ENCODE measurements around the gene ADIPOR1.

DNA sequence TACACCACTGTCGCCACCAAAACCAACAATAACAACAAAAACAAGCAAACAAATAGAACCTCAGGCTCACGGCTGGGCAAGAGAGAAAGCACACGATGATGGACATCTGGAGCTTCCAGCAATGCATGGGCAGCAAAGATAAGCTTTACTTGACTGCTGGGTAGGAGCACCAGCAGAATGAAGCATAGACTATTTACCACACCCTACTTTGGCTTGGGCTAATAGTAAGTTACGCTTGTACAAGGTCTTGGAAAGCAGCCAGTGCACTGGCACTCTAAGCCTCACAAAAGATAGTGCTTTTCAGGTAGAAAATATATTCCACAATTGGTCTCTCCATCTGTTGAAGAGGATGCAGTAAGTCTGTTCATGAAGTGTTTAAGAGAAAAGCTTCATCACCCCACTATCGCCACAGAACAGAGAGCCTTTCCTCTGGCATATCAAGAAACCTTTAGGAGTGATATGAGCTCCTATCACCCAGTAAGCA, 13.6 kb downstream of the ADIPOR1 start:
- TF ChIP-seq, protein P1, sequence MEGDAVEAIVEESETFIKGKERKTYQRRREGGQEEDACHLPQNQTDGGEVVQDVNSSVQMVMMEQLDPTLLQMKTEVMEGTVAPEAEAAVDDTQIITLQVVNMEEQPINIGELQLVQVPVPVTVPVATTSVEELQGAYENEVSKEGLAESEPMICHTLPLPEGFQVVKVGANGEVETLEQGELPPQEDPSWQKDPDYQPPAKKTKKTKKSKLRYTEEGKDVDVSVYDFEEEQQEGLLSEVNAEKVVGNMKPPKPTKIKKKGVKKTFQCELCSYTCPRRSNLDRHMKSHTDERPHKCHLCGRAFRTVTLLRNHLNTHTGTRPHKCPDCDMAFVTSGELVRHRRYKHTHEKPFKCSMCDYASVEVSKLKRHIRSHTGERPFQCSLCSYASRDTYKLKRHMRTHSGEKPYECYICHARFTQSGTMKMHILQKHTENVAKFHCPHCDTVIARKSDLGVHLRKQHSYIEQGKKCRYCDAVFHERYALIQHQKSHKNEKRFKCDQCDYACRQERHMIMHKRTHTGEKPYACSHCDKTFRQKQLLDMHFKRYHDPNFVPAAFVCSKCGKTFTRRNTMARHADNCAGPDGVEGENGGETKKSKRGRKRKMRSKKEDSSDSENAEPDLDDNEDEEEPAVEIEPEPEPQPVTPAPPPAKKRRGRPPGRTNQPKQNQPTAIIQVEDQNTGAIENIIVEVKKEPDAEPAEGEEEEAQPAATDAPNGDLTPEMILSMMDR (conservative IDR thresholded peaks at IDR 0.05; ENCODE audit: low read depth, low read length), result no peak
- TF ChIP-seq EZH2 (IDR thresholded peaks at IDR 0.05; ENCODE audit: borderline replicate concordance, low read depth, low read length, poor library complexity, severe bottlenecking), result no peak
